Neural cell (in vitro differentiated cells): ENCODE results near the gene MSI2. TPM values are rescaled to one million over a fixed set of nuclear protein-coding genes. Genes with fewer than 3 reads are reported as not detected.

ENCODE experiments used
- H2AFZ ChIP-seq: fragments of 200-600, 300-800 bp; sonication (generic), shearing (Covaris generic); 2 replicates; pipeline ENCODE4 v1.6.0; 2014; ENCODE audit warnings: low read depth, mild to moderate bottlenecking, antibody characterized with exemption, low read length, moderate library complexity
- H3F3A ChIP-seq: fragments of 200-600 bp; shearing (Covaris generic); 2 replicates; pipeline ENCODE4 v1.6.1; 2016; ENCODE audit warnings: mild to moderate bottlenecking, moderate library complexity, mixed read lengths, antibody characterized with exemption, low read length; ENCODE audit not compliant: insufficient read depth, poor library complexity, severe bottlenecking
- H3K27ac ChIP-seq: fragments of 200-600, 300-800 bp; sonication (generic), shearing (Covaris generic); 2 replicates; pipeline ENCODE4 v1.5.1; 2014; ENCODE audit warnings: mild to moderate bottlenecking, low read length, moderate library complexity
- H3K27me3 ChIP-seq: fragments of 300-800, 200-600 bp; sonication (generic), shearing (Covaris generic); 2 replicates; pipeline ENCODE4 v1.6.0; 2014; ENCODE audit warnings: mild to moderate bottlenecking, low read depth, low read length, moderate library complexity; ENCODE audit not compliant: insufficient read depth
- H3K36me3 ChIP-seq: fragments of 300-800, 200-600 bp; sonication (generic), shearing (Covaris generic); 2 replicates; pipeline ENCODE4 v1.5.1; 2014; ENCODE audit warnings: mild to moderate bottlenecking, antibody characterized with exemption, low read length, moderate library complexity; ENCODE audit not compliant: insufficient read depth
- H3K4me2 ChIP-seq: fragments of 300-800, 200-600 bp; sonication (generic), shearing (Covaris generic); 2 replicates; pipeline ENCODE4 v1.6.0; 2014; ENCODE audit warnings: mild to moderate bottlenecking, low read length
- H3K4me3 ChIP-seq: fragments of 300-800, 200-600 bp; sonication (generic), shearing (Covaris generic); 2 replicates; pipeline ENCODE4 v1.5.1; 2014; ENCODE audit warnings: mild to moderate bottlenecking, low read length, moderate library complexity
- H3K79me2 ChIP-seq: fragments of 200-600 bp; shearing (Covaris generic); replicated peaks from 2 replicates; pipeline ENCODE4 v1.6.0; 2014; ENCODE audit warnings: mild to moderate bottlenecking, low read length, moderate library complexity; ENCODE audit not compliant: insufficient read depth
- H3K9ac ChIP-seq: fragments of 300-800, 200-600 bp; sonication (generic), shearing (Covaris generic); 2 replicates; pipeline ENCODE4 v1.6.1; 2016; ENCODE audit warnings: mild to moderate bottlenecking, low read length, mixed read lengths
- H3K9me2 ChIP-seq: fragments of 200-600 bp; shearing (Covaris generic); 2 replicates; pipeline ENCODE4 v1.6.1; 2016; ENCODE audit warnings: mild to moderate bottlenecking, low read length, mixed read lengths; ENCODE audit not compliant: insufficient read depth
- H3K9me3 ChIP-seq: fragments of 200-600, 300-800 bp; sonication (generic), shearing (Covaris generic); 2 replicates; pipeline ENCODE4 v1.6.1; 2016; ENCODE audit warnings: mild to moderate bottlenecking, mixed run types, low read length, moderate library complexity, mixed read lengths
- H4K20me1 ChIP-seq: fragments of 200-600 bp; shearing (Covaris generic); 2 replicates; pipeline ENCODE4 v1.6.1; 2016; ENCODE audit warnings: mild to moderate bottlenecking, mixed run types; ENCODE audit not compliant: insufficient read depth
- CTCF ChIP-seq: fragments of 450-650 bp; IDR thresholded peaks from 2 replicates; pipeline ENCODE4 v1.5.1; 2014; ENCODE audit warnings: antibody characterized with exemption, mild to moderate bottlenecking, moderate library complexity; ENCODE audit not compliant: poor library complexity, severe bottlenecking
- EP300 ChIP-seq: fragments of 450-650 bp; conservative IDR thresholded peaks from 2 replicates; pipeline ENCODE4 v1.6.1; 2014; ENCODE audit warnings: antibody characterized with exemption, mild to moderate bottlenecking, moderate library complexity; ENCODE audit not compliant: poor library complexity, severe bottlenecking
- EZH2 ChIP-seq: fragments of 200-600, 300-800 bp; shearing (Covaris generic), sonication (generic); IDR thresholded peaks from 2 replicates; pipeline ENCODE4 v1.6.1; 2014; ENCODE audit warnings: antibody characterized with exemption, low read length, borderline replicate concordance, mild to moderate bottlenecking; ENCODE audit not compliant: insufficient read depth, poor library complexity, severe bottlenecking
- MXI1 ChIP-seq: fragments of 450-650 bp; conservative IDR thresholded peaks from 2 replicates; pipeline ENCODE4 v1.6.1; 2014; ENCODE audit warnings: antibody characterized with exemption, mild to moderate bottlenecking; ENCODE audit not compliant: poor library complexity, severe bottlenecking
- POLR2AphosphoS5 ChIP-seq: IDR thresholded peaks from 2 replicates; pipeline ENCODE4 v1.6.1; 2012
- RAD21 ChIP-seq: fragments of 450-650 bp; conservative IDR thresholded peaks from 2 replicates; pipeline ENCODE4 v1.6.1; 2014; ENCODE audit warnings: antibody characterized with exemption, mild to moderate bottlenecking, moderate library complexity
- REST ChIP-seq: IDR thresholded peaks from 2 replicates; pipeline ENCODE4 v1.6.1; 2012; ENCODE audit warnings: borderline replicate concordance
- SMC3 ChIP-seq: fragments of 450-650 bp; conservative IDR thresholded peaks from 2 replicates; pipeline ENCODE4 v1.6.1; 2014; ENCODE audit warnings: antibody characterized with exemption, mild to moderate bottlenecking, moderate library complexity; ENCODE audit not compliant: poor library complexity
- TAF1 ChIP-seq: IDR thresholded peaks from 2 replicates; pipeline ENCODE4 v1.6.1; 2012; ENCODE audit warnings: low read depth
- polyA plus RNA-seq: library from polyadenylated mRNA; depleted of rRNA; stranded (reverse); fragments of >200 nt; gene quantifications from 2 replicates; pipeline ENCODE4 v1.2.3, GENCODE V29; 2014

The MSI2 gene
- polyA plus RNA-seq, 1 donor from 2014 or later, result 61.4 TPM

- no peaks in the 10 kb centered on the region for H4K20me1 ChIP-seq
- no peak overlapping the region for H2AFZ ChIP-seq
- peak overlapping the region; percentile 34 for H3K27ac ChIP-seq
- peak overlapping the region; percentile 18 for H3K4me3 ChIP-seq
- H3K9ac ChIP-seq, result peak overlapping the region; percentile 41
- H3F3A ChIP-seq, result no peaks in the 10 kb centered on the region
- no peak for TF ChIP-seq MXI1
- TF ChIP-seq EZH2, result no peak
- H3K9me3 ChIP-seq, result no peaks in the 10 kb centered on the region
- no peaks in the 10 kb centered on the region for H3K36me3 ChIP-seq
- peaks cover 26% of the 10 kb centered on the region for H3K79me2 ChIP-seq
- H3K9me2 ChIP-seq, result no peaks in the 10 kb centered on the region
- peak overlapping the region; percentile 25 for H3K4me2 ChIP-seq
- H3K27me3 ChIP-seq, result no peaks in the 10 kb centered on the region
These were observed 210.2 kb downstream of the MSI2 start for GRCh38 chr17:57466521-57466920.

GRCh38 chr17:57467226-57467625, 210.9 kb downstream of the MSI2 start:
- H3K9me3 ChIP-seq, result no peaks in the 10 kb centered on the region
- H3K9me2 ChIP-seq, result no peaks in the 10 kb centered on the region
- no peaks in the 10 kb centered on the region for H4K20me1 ChIP-seq
- no peaks in the 10 kb centered on the region for H3K36me3 ChIP-seq
- no peak overlapping the region for H3K27ac ChIP-seq
- no peak for TF ChIP-seq EP300
- no peak for TF ChIP-seq EZH2
- no peak for TF ChIP-seq RAD21
- TF ChIP-seq MXI1, result no peak
- TF ChIP-seq POLR2AphosphoS5, result no peak
- no peak for TF ChIP-seq SMC3
- no peak for TF ChIP-seq TAF1
- TF ChIP-seq CTCF, result no peak
- no peak for TF ChIP-seq REST
- no peak overlapping the region for H2AFZ ChIP-seq
- peaks cover 21% of the 10 kb centered on the region for H3K79me2 ChIP-seq
- no peak overlapping the region for H3K4me3 ChIP-seq
- no peak overlapping the region for H3K4me2 ChIP-seq
- H3K9ac ChIP-seq, result no peak overlapping the region
- H3K27me3 ChIP-seq, result no peaks in the 10 kb centered on the region
- H3F3A ChIP-seq, result no peaks in the 10 kb centered on the region

- H4K20me1 ChIP-seq, result no peaks in the 10 kb centered on the region
- H3K9me2 ChIP-seq, result no peaks in the 10 kb centered on the region
- no peak overlapping the region for H3K4me2 ChIP-seq
- peaks cover 15% of the 10 kb centered on the region for H3K79me2 ChIP-seq
- H3K36me3 ChIP-seq, result no peaks in the 10 kb centered on the region
- H3K9ac ChIP-seq, result no peak overlapping the region
- TF ChIP-seq CTCF (no peak), MXI1 (no peak), POLR2AphosphoS5 (no peak), REST (no peak), EP300 (no peak)
- no peak overlapping the region for H2AFZ ChIP-seq
- no peaks in the 10 kb centered on the region for H3K9me3 ChIP-seq
- H3F3A ChIP-seq, result no peaks in the 10 kb centered on the region
- H3K27me3 ChIP-seq, result no peaks in the 10 kb centered on the region
- no peak overlapping the region for H3K4me3 ChIP-seq
- no peak overlapping the region for H3K27ac ChIP-seq
These were observed 211.5 kb downstream of the MSI2 start for GRCh38 chr17:57467801-57468200.
